Forelimb muscle (tissue), 1 donor: ENCODE data around the gene PAK5. TPM values are rescaled to one million over a fixed set of nuclear protein-coding genes. Genes with fewer than 3 reads are reported as not detected.

Source experiments
- DNase-seq: peaks from one replicate; pipeline ENCODE4 v3.0.0-alpha.2; 2013; ENCODE audit warnings: low read depth
- polyA plus RNA-seq: library from polyadenylated mRNA; unstranded; fragments of 120-200 nt; gene quantifications from one replicate; pipeline ENCODE4 v1.2.1, GENCODE V29; 2013; ENCODE audit not compliant: insufficient read length

The PAK5 gene
- 0.14 TPM for polyA plus RNA-seq

- no peak for DNase-seq
Observed at GRCh38 chr20:9838378-9839295, at the start of gene PAK5. Gene PAK5, minus strand, starts transcription at chr20:9839076. Its CDS starts 194,748 bp downstream, at chr20:9644328.

DNA sequence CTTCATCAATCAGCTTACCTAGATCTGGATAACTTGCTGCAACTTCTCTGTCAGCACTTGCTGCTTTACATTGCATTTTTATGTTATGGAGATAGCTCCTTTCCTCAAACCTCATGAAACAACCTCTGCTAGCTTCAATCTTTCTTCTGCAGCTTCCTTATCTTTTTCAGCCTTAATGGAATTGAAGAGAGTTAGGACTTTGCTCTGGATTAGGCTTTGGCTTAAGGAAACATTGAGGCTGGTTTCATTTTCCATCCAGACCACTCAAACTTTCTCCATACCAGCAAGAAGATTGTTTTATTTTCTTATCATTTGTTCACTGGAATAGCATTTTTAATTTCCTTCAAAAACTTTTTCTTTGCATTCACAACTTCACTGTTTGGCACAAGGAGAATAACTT, 48.8 kb upstream of the PAK5 start:
- DNase-seq: no peak

GRCh38 chr20:9886227-9886626, 47.4 kb upstream of the PAK5 start:
- no peak for DNase-seq

GRCh38 chr20:9884666-9885065, 45.8 kb upstream of the PAK5 start:
- DNase-seq: no peak

GRCh38 chr20:9884061-9884460, 45.2 kb upstream of the PAK5 start:
- DNase-seq: no peak

GRCh38 chr20:9877932-9878495, 39.1 kb upstream of the PAK5 start:
- DNase-seq: no peak

- no peak for DNase-seq
Observed at GRCh38 chr20:9867196-9867980, 28.5 kb upstream of the PAK5 start.

GRCh38 chr20:9852566-9852965, 13.7 kb upstream of the PAK5 start:
- no peak for DNase-seq

DNA sequence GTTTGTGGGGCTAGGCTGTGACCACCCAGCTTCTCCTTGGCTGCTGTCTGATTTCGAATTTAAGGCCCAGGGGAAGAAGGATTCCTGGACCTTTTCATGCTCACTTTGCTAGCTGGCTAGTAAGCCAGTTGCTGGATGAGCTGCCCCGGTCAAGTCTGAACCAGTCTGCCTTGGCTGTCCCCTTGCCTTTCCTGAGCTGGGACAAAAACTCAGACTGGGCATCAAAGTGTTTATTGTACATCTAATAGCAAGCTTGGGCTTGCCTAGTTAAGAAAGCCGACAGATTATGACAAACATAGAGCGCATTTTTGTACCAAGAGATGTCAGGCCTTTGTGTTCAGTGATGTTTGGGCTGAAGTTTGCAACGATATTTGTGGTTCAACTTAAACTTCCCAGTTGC, 750 bp upstream of the PAK5 start:
- no peak for DNase-seq

DNA sequence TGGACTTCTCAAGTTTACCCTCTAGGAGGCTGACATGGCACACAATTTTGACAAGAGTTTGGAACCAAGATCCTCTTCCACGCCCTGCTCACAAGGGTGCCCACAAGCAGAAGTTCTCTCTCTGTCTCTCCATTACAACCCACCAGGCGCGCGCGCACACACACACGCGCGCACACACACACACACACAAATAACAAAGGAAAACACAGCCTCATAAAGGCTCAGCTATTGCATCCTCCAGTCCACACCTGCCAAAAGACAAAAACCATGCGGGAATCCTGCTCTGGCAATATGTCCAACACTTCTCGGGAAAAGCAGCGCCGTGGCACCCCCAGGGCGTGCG, 870 bp downstream of the PAK5 start:
- no peak for DNase-seq

DNA sequence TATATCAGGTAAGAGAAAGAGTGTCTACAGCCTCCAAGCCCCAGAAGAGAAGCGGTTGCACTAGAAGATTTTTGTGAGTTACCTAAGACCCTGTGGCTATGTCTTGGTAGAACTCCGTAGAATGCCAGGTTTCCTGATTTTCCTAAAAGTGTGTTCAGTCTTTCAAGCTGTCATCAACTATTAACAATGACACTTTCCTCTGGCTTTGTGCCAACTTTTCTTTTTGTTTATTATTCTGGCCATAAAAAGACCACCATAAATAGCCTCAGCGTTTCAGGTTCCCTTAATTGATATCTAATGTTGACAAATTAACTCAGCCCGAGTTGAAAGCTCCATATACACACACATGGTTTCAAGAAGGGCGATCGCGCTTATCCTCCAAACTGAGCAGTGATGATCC, 1.2 kb downstream of the PAK5 start:
- DNase-seq: no peak

DNA sequence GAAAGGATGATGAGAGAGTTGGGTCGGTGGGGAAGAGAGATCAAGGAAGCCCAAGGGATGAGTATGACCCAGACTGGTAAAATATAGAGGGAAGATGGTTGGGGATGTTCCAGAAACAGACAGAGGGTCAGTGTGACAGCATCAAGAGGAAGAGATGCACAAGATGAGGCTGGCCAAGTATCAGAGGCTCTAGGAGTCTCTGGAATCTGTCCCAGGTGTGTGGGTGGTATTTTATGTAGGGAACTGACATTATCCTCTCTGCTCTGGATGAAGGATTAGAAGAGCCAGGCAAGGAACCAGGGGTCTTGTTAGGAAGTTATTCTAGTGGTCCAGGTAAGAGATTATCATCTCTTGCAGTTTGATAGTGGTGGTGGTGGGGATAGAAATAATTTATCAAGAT, 3.6 kb downstream of the PAK5 start:
- no peak for DNase-seq

DNA sequence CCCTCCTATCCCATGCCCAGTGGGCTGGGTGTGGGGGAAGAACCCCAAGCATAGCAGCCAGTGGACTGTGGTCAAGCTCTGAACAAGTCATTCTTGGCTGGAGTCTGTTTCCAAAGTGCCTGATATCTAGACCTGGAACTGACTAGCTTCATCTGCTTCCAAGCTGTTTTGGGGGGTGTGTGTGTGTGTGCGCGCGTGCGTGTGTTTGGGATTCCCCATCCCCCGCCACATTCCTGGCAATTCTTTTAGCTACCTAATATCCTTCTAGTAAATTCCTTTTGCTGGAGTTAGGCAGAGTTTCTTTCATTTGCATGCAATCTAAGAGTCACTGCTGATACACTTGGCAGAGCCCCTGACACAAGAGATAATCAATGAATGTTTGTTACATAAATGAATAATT, 7.8 kb downstream of the PAK5 start:
- no peak for DNase-seq

- DNase-seq: no peak
Observed at GRCh38 chr20:9829835-9830234, 9.0 kb downstream of the PAK5 start.

DNA sequence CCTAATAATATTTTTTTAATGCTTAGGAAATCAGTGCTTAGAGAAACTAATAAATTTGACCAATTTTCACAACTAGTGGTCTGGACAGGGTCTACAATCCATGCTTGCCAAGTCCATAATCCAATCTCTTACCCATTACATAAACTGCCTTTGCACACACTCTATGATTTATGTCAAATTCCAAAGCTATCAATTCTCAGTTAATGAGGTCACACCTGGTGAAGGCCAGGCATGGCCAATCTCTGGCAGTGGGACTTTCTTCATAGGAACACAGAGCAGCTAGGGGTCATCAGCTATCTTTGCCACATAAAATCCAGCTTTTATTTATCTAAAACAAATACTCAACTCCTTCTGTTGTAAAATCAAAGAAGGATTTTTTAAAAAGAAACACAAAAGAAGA, 21.2 kb downstream of the PAK5 start:
- DNase-seq: no peak

GRCh38 chr20:9815632-9816031, 23.2 kb downstream of the PAK5 start:
- no peak for DNase-seq

- DNase-seq: no peak
Observed at GRCh38 chr20:9810738-9811137, 28.1 kb downstream of the PAK5 start.

GRCh38 chr20:9809271-9809670, 29.6 kb downstream of the PAK5 start:
- DNase-seq: no peak

- DNase-seq: no peak
Observed at GRCh38 chr20:9808166-9808565, 30.7 kb downstream of the PAK5 start.

GRCh38 chr20:9807136-9807535, 31.7 kb downstream of the PAK5 start:
- no peak for DNase-seq

- no peak for DNase-seq
Observed at GRCh38 chr20:9800421-9800820, 38.5 kb downstream of the PAK5 start.

DNA sequence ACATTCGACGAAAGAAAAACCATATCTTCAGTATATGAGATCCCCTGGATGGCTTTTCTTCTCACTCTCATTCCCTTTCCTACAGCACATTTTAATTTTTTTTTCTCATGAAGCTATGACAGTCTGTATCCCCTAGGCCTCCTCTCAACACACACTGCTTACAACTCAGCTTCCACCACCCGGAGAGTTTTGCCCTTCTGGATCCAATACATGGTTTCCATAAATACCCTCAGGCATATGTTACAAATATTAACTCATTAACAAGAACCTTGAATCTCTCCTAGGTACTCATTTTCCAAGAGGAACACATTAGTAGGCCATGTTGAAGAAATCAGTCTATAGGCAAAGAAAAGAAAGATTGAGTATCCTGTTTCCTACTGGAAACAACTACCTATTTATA, 44.0 kb downstream of the PAK5 start:
- DNase-seq: no peak

DNA sequence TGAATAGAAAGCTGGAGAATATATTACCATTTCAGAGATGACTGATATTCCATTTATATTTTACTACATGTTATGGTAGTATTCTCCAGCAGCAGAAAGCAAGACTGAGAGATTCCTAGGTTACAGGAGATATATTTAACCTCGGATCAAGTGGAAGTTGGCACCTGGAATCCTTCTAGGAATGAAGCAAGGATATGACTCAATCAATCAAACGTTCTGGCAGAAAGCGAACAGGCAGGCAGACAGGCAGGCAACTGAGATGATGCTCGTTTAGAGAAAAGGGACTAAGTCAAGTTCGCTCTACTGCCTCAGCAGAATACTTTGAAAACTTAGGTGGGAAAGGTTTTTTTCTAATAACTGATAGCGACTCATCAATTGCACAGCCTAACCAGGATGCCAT, 46.2 kb downstream of the PAK5 start:
- no peak for DNase-seq
